GM12801 (cell line): Measurements from ENCODE around the gene NFYA.

Source experiments
- CTCF ChIP-seq: IDR thresholded peaks from one replicate; pipeline ENCODE4 v1.5.1; 2011; ENCODE audit warnings: control low read depth; ENCODE audit not compliant: insufficient read length; ENCODE audit errors: extremely low read depth

NFYA gene

GRCh38 chr6:41072836-41073202, at the start of gene NFYA:
NFYA (plus strand) TSS chr6:41072974; CDS start chr6:41079090, 6,116 bp downstream.
- no peak for TF ChIP-seq CTCF

GRCh38 chr6:41023114-41023513, 49.7 kb upstream of the NFYA start:
- TF ChIP-seq CTCF: no peak

- TF ChIP-seq CTCF: no peak
Measured at GRCh38 chr6:41025966-41026530, 46.7 kb upstream of the NFYA start.

GRCh38 chr6:41027241-41027640, 45.5 kb upstream of the NFYA start:
- no peak for TF ChIP-seq CTCF

- no peak for TF ChIP-seq CTCF
Measured at GRCh38 chr6:41027799-41028560, 44.8 kb upstream of the NFYA start.

GRCh38 chr6:41028561-41029412, 44.0 kb upstream of the NFYA start:
- TF ChIP-seq CTCF: no peak

- no peak for TF ChIP-seq CTCF
Measured at GRCh38 chr6:41032830-41033229, 39.9 kb upstream of the NFYA start.
